HG02938 (cell line): Measurements from ENCODE around the gene CENPN.

Source experiments
- ATAC-seq: cut with Tn5 transposase; IDR thresholded peaks from one replicate; pipeline ENCODE4 v1.9.1; 2021; ENCODE audit warnings: mild to moderate bottlenecking, moderate library complexity; ENCODE audit not compliant: unreplicated experiment

The CENPN gene, protein sequence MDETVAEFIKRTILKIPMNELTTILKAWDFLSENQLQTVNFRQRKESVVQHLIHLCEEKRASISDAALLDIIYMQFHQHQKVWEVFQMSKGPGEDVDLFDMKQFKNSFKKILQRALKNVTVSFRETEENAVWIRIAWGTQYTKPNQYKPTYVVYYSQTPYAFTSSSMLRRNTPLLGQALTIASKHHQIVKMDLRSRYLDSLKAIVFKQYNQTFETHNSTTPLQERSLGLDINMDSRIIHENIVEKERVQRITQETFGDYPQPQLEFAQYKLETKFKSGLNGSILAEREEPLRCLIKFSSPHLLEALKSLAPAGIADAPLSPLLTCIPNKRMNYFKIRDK

DNA sequence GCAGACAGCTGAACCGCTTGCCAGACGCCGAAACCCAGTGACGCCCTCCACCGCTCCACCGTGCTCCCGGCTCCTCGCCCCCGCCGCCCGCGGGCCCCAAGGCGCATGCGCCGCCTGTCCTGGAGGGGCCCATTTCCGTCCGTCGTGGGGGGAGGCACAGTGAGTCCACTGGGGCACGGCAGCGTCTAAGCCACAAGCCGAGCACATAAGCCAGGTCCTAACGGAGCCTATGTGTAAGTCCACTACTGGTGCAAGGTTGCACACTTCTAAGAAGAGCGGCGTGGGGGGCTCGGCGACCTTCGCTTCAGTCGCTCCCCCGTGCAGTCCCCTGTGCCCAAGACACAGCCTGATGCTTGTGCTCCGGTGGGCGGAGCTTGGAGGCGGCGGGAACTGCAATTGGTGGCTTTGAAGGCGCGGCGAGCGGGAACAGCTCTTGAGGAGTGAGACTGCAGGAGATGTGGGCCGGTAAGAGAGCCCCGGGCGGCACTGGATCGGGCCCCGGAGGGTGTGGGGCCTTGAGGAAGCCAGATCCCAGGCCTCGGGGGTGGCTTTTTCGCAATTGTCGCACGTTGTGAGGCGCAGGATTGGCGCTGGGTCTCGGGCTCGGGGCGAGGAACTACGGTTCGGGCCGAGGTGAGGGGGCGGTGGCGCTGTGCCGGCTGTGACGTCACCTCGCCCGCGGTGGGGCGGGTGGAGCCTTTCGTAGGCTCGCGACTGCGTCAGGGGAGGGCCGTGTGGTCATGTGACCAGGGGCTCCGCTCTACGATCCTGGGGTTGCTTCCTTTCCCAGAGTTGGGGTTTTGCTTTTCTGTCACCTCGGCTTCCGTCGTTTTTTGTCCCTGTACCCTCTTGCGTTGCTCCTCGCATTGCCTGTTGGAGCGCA, at the start of gene CENPN, which contains the start of gene CMC2:
Gene CENPN (plus strand): TSS at position 402 of the 883 bp plus-strand sequence. CDS start 4,726 bp downstream, outside the sequence.
Gene CMC2 (minus strand): TSS at position 73 of the 883 bp plus-strand sequence. CDS start 9,491 bp downstream, outside the sequence.
- ATAC-seq, result peak; percentile 86

GRCh38 chr16:80958284-80958683, 48.7 kb upstream of the CENPN start:
- no peak for ATAC-seq

DNA sequence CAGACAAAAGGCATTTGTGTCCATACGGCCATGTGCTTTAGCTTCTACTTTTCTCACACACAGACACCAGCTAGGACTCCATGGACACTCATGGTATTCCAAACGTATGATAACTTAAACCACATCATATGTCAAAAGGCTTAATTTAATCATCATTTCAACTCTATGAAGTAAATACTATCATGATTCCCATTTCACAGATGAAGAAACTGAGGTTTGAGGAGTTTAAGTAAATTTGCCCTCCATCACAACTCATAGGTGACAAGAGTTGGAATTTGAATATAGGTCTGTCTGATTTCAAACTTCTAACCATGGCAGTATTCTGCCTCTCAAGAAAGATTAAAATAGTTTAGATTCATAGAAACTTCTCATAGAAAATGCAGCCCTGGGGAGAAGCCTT, 44.1 kb upstream of the CENPN start:
- ATAC-seq, result no peak

DNA sequence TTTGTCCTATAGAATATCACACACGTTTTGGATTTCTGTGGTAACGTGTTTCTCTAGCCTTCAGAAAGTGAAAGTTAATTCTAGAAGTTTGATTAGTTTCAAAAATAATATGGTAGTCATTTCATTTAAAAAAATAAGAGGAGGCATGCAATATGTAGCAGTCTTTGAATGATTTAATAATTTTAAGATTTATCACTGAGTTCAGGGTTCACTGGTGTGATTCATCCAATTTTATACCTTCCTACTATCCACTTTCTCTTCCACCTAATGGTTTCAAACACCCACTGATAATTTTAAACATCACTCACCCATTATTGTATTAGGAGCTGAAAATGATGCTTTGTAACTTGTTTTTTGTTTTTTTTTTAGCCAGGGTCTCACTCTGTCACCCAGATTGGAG, 42.7 kb upstream of the CENPN start:
- no peak for ATAC-seq

DNA sequence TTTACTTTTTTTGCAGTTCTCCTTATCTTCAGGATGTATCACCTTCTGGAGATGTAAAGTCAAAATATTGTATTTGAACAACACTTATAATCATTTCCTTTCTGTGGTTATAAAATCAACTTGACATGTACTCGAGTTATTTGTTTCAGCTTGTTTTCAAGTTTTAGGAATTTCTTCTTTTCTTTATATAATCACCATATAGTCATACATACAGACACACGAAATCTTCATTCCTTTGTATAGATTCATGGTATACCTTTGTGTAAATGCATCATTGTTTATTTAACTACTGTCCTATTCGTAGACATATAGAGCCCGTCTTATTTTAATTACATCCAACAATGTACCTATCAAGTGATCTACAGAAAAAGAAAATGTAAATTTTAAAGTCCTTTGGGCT, 40.4 kb upstream of the CENPN start:
- no peak for ATAC-seq

GRCh38 chr16:80968386-80969113, 38.5 kb upstream of the CENPN start:
- ATAC-seq, result no peak

- no peak for ATAC-seq
Measured at GRCh38 chr16:80969114-80969484, 37.9 kb upstream of the CENPN start.

GRCh38 chr16:80971819-80972218, 35.2 kb upstream of the CENPN start:
- ATAC-seq, result no peak

DNA sequence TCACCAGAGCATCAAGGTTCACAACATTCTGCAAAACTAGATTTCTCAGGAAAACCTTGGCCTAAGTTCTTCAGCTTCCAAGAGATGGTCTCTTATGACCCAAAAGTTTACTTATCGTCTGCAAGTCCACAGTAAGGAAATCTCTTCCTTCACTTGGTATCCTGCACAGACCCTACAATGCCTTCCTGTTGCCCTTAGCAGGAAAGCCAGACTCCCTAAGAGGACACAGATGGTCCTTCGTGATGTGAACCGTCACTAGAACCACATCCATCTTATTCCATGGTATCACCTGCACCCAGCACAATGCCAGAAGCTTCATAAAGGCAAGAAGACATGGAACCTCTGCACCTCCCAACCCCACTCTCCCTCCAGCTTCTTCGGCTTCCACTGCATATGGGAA, 34.4 kb upstream of the CENPN start:
- ATAC-seq, result no peak

DNA sequence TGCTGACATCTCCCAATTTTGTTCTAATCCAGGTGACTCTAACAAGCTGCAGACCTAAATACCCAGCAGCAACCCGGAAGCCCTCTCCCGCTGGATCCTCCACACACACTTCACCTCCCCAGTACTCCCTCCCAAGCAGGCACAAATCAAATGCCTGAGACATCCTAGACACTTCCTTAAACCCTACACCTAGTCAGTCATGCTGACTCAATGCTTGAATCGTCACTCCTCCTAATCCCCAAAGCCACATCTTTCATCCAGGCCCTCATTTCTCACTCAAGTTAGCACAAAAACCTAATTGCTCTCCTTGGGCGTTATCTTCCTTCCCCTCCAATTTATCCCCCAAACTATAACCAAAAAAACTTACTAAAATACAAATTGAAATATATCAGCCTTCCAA, 33.0 kb upstream of the CENPN start:
- no peak for ATAC-seq

GRCh38 chr16:80974649-80975376, 32.2 kb upstream of the CENPN start:
- ATAC-seq, result no peak

- no peak for ATAC-seq
Measured at GRCh38 chr16:80976946-80977345, 30.1 kb upstream of the CENPN start.

DNA sequence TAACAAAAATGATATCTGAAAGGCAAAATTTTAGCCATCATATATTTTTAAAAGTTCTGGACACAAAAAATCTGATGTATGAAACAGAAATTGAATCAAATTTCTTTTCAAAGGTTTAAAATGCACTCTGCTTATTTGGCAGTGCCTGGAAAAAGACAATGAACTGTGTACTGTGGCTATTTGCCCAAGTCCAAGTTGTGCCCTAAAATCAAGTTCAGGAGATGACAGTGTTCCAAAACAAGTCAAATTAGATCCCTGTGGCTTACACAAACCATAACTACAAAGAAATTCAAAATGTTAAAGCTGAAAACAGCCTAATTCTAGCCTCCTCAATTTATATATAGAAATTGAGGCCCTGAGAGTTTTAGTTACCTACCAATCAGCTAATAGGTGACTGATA, 25.9 kb upstream of the CENPN start:
- ATAC-seq, result no peak

GRCh38 chr16:80982646-80983045, 24.4 kb upstream of the CENPN start:
- ATAC-seq, result no peak

DNA sequence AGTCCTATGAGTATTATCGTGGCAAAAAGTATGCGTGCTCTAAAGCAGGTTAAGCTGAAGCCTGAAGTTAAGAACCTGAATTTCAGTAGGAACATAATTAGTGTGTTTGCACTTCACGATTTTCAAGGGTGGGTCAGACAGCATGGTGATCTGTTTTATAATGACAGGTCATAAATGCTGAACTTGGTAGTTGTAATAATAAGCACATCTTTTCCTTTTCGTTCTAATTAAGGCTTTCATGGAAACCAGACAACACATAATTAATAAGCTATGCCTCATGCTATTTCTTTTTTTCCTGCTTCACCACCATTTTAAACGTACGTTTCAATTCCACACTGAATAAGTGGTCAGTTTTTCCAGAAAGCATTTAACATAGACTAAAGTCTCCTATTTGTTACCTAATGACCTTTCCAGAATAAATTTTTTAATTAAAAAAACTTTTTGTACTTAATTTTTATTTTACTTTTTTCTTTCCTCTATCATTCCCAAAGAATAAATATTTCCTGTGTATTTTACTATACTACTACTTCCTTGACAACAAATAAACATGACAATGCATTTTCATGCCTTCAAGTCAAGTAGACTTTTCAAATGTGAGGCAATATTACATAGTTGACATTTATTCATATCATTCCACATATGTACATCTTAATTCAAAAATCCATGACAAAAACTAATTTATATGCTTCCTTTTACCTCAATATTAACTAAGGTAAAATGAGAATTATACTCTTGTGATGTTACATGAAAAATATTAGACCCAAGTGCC, 22.7 kb upstream of the CENPN start:
- ATAC-seq, result no peak

GRCh38 chr16:80985611-80986010, 21.4 kb upstream of the CENPN start:
- no peak for ATAC-seq

DNA sequence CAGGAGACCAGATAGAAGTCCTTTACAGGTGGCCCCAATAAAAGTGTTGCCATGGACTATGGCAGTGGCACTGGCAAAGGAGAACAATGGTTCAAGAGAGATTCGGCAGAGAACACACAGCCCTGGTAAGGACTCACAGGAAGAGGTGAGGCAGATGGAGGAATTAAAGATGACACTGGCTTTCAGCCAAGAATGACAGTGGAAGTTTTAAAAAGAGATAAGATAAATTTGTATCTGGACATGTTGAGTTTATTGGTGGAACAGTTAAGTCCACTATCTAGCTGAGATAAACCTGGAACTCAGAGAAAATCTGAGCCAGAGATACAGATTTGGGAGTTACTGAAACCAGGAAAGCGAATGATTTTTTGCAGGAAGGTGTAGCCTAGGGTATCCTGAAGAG, 20.5 kb upstream of the CENPN start:
- ATAC-seq, result no peak

- ATAC-seq, result no peak
Measured at GRCh38 chr16:80988756-80989155, 18.3 kb upstream of the CENPN start.

- no peak for ATAC-seq
Measured at GRCh38 chr16:80989801-80990200, 17.2 kb upstream of the CENPN start.

DNA sequence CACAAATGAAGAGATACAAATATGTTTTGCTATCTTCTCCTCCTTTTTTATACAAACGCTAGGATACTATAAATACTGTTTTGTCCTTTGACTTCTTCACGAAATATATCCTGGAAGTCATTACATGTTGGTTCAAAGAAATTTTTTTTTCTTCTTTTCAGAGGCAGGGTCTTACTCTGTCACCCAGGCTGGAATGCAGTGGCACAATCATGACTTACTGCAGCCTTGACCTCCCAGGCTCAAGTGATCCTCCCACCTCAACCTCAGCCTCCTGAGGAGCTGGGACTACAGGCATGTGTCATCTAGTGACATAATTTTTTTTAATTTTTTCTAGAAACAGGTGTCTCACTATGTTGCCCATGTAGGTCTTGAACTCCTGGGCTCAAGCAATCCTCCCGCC, 16.4 kb upstream of the CENPN start:
- ATAC-seq, result no peak
